Hepatocyte (in vitro differentiated cells): ENCODE data around the gene KIF6. TPM values are rescaled to one million over a fixed set of nuclear protein-coding genes. Genes with fewer than 3 reads are reported as not detected.

ENCODE experiments used
- DNase-seq: peaks from one replicate; pipeline ENCODE4 v3.0.0-alpha.2; 2016; ENCODE audit warnings: low spot score
- H2AFZ ChIP-seq: fragments of 200-600 bp; sonication (generic); 2 replicates; pipeline ENCODE4 v1.6.0; 2016; ENCODE audit warnings: antibody characterized with exemption, mild to moderate bottlenecking
- H3K27ac ChIP-seq: fragments of 200-600 bp; sonication (generic); 2 replicates; pipeline ENCODE4 v1.5.1; 2016; ENCODE audit warnings: mild to moderate bottlenecking
- H3K27me3 ChIP-seq: fragments of 200-600 bp; sonication (generic); 2 replicates; pipeline ENCODE4 v1.6.1; 2016
- H3K36me3 ChIP-seq: fragments of 200-600 bp; sonication (generic); replicated peaks from 2 replicates; pipeline ENCODE4 v1.5.1; 2016; ENCODE audit warnings: low read depth; ENCODE audit not compliant: insufficient read depth
- H3K4me1 ChIP-seq: fragments of 200-600 bp; sonication (generic); 2 replicates; pipeline ENCODE4 v1.5.1; 2016; ENCODE audit warnings: mild to moderate bottlenecking, moderate library complexity; ENCODE audit not compliant: insufficient read depth
- H3K4me2 ChIP-seq: fragments of 200-600 bp; sonication (generic); 2 replicates; pipeline ENCODE4 v1.6.0; 2016
- H3K4me3 ChIP-seq: fragments of 200-600 bp; sonication (generic); 2 replicates; pipeline ENCODE4 v1.5.1; 2016; ENCODE audit warnings: mild to moderate bottlenecking
- H3K79me2 ChIP-seq: fragments of 200-600 bp; sonication (generic); 2 replicates; pipeline ENCODE4 v1.6.0; 2017; ENCODE audit warnings: mild to moderate bottlenecking
- H3K9me2 ChIP-seq: fragments of 200-600 bp; sonication (generic); replicated peaks from 2 replicates; pipeline ENCODE4 v1.6.0; 2017; ENCODE audit warnings: mild to moderate bottlenecking; ENCODE audit not compliant: insufficient read depth
- H3K9me3 ChIP-seq: fragments of 200-600 bp; sonication (generic); 2 replicates; pipeline ENCODE4 v1.5.1; 2016; ENCODE audit warnings: low read depth, mild to moderate bottlenecking
- H4K20me1 ChIP-seq: fragments of 200-600 bp; sonication (generic); 2 replicates; pipeline ENCODE4 v1.6.0; 2016; ENCODE audit warnings: mild to moderate bottlenecking; ENCODE audit not compliant: insufficient read depth, poor library complexity, severe bottlenecking
- EZH2 ChIP-seq: fragments of 200-600 bp; sonication (generic); IDR thresholded peaks from 2 replicates; pipeline ENCODE4 v1.6.1; 2016; ENCODE audit warnings: antibody characterized with exemption, mild to moderate bottlenecking, borderline replicate concordance
- EZH2phosphoT487 ChIP-seq: fragments of 200-600 bp; sonication (generic); IDR thresholded peaks from one replicate; pipeline ENCODE4 v1.6.1; 2018; ENCODE audit warnings: antibody characterized with exemption, mild to moderate bottlenecking, low read depth, moderate library complexity; ENCODE audit not compliant: unreplicated experiment, severe bottlenecking
- WGBS: methylation state at CpG from one replicate; pipeline ENCODE4 v1.1.6; 2016; ENCODE audit warnings: low lambda C conversion rate; ENCODE audit errors: missing lambda C conversion rate; 5-methylcytosine and 5-hydroxymethylcytosine counted together
- polyA plus RNA-seq: library from polyadenylated mRNA; unstranded; fragments of >200 nt; fragmentation: Nextera tagmentation; extraction: Ambion mirVana; gene quantifications from 2 replicates; pipeline ENCODE4 v1.2.1, GENCODE V29; 2016
- total RNA-seq: library from RNA; depleted of rRNA; stranded (reverse); fragments of >200 nt; gene quantifications from 2 replicates; pipeline ENCODE4 v1.2.3, GENCODE V29; 2014
- TF ChIP-seq, protein P1 (sequence below): fragments of 200-600 bp; sonication (generic); IDR thresholded peaks from 2 replicates; pipeline ENCODE4 v1.5.1; 2016; ENCODE audit warnings: antibody characterized with exemption, mild to moderate bottlenecking; ENCODE audit not compliant: poor library complexity

Gene KIF6
- total and polyA plus RNA-seq, 2 experiments from 2014 or later, result 0.87 to 2.3 TPM

DNA sequence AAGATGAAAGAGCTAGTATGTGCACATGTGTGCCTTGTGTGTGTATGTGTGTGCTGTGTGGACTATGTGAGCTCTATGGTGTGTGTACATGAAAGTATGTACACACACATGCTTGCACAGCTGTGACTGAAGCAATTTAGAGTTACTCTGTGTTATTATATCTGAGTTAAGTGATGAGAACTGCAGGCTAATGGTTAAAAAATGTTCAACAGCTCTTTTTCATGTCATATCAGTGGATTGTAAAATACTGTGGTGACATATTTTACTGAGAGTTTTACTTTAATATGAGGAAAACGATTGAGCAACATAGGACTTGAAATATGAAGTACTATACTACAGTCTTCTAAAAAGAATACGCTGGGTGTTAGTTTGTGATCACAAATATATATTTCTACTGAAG, 207.0 kb downstream of the KIF6 start:
- no peak overlapping the region for H3K4me2 ChIP-seq
- no peaks in the 10 kb centered on the region for H3K27me3 ChIP-seq
- H4K20me1 ChIP-seq, result no peaks in the 10 kb centered on the region
- H3K4me3 ChIP-seq, result no peak overlapping the region
- no peak overlapping the region for H3K27ac ChIP-seq
- no peak for DNase-seq
- no peaks in the 10 kb centered on the region for H3K9me2 ChIP-seq
- TF ChIP-seq EZH2 (no peak), EZH2phosphoT487 (no peak)
- TF ChIP-seq, protein P1, sequence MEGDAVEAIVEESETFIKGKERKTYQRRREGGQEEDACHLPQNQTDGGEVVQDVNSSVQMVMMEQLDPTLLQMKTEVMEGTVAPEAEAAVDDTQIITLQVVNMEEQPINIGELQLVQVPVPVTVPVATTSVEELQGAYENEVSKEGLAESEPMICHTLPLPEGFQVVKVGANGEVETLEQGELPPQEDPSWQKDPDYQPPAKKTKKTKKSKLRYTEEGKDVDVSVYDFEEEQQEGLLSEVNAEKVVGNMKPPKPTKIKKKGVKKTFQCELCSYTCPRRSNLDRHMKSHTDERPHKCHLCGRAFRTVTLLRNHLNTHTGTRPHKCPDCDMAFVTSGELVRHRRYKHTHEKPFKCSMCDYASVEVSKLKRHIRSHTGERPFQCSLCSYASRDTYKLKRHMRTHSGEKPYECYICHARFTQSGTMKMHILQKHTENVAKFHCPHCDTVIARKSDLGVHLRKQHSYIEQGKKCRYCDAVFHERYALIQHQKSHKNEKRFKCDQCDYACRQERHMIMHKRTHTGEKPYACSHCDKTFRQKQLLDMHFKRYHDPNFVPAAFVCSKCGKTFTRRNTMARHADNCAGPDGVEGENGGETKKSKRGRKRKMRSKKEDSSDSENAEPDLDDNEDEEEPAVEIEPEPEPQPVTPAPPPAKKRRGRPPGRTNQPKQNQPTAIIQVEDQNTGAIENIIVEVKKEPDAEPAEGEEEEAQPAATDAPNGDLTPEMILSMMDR, result no peak
- H3K4me1 ChIP-seq, result peaks cover 13% of the 10 kb centered on the region
- H3K79me2 ChIP-seq, result no peaks in the 10 kb centered on the region
- H3K36me3 ChIP-seq, result no peaks in the 10 kb centered on the region
- WGBS, result 73% methylated on average over 2 of the region's 2 CpGs
- H3K9me3 ChIP-seq, result no peaks in the 10 kb centered on the region
- H2AFZ ChIP-seq, result no peak overlapping the region

DNA sequence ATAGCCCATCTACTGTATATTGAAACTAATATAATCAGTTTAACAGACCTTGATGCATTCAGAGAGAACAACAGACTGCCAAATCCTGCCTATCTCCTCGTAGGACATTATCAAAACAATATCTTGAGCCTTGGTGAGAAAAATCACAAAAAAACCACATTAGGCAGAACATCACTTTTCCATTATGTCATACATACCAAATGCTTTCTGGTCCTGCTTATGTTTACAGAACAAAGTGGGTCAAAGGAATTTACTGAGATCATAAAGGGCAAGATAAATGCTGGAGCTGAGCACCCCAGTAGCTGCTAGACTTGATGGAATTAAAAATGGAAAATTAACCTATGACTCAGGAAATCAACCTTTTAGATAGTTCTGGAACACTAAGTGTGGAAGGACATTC, 207.5 kb downstream of the KIF6 start:
- Histone ChIP-seq H3K27ac (no peak overlapping the region), H3K4me3 (no peak overlapping the region), H3K79me2 (no peaks in the 10 kb centered on the region), H3K4me1 (peaks cover 13% of the 10 kb centered on the region), H3K9me3 (no peaks in the 10 kb centered on the region), H3K36me3 (no peaks in the 10 kb centered on the region), H3K27me3 (no peaks in the 10 kb centered on the region), H3K9me2 (no peaks in the 10 kb centered on the region), H4K20me1 (no peaks in the 10 kb centered on the region), H2AFZ (no peak overlapping the region), H3K4me2 (no peak overlapping the region)
- TF ChIP-seq, protein P1, result no peak
- TF ChIP-seq EZH2 (no peak), EZH2phosphoT487 (no peak)
- 48% methylated on average over 1 of the region's 1 CpG for WGBS
- no peak for DNase-seq

DNA sequence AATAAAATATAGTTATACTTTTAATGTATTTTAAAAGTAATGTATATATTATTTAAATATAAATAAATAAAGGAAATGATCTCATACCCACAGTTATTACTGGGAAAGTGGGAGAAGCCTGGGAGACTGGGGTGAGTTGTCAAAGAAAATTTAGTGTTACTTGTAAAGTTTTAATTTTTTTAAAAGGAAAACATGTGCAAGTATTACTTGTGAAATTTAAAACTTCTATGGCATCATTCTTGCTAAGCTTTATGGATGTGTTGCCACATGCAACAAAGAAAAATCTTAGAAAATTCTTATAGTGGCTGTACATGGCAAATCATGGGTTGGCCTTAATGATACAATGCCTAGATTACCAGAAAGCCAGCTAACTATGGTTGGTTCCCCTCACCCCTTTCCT, 208.7 kb downstream of the KIF6 start:
- H3K4me2 ChIP-seq, result no peak overlapping the region
- H3K9me3 ChIP-seq, result no peaks in the 10 kb centered on the region
- H4K20me1 ChIP-seq, result no peaks in the 10 kb centered on the region
- no peaks in the 10 kb centered on the region for H3K9me2 ChIP-seq
- H3K27ac ChIP-seq, result no peak overlapping the region
- H3K27me3 ChIP-seq, result no peaks in the 10 kb centered on the region
- H3K79me2 ChIP-seq, result no peaks in the 10 kb centered on the region
- TF ChIP-seq EZH2 (no peak), EZH2phosphoT487 (no peak)
- TF ChIP-seq, protein P1, result no peak
- DNase-seq, result no peak
- peaks cover 7% of the 10 kb centered on the region for H3K4me1 ChIP-seq
- H3K36me3 ChIP-seq, result no peaks in the 10 kb centered on the region
- no peak overlapping the region for H2AFZ ChIP-seq
- no peak overlapping the region for H3K4me3 ChIP-seq

DNA sequence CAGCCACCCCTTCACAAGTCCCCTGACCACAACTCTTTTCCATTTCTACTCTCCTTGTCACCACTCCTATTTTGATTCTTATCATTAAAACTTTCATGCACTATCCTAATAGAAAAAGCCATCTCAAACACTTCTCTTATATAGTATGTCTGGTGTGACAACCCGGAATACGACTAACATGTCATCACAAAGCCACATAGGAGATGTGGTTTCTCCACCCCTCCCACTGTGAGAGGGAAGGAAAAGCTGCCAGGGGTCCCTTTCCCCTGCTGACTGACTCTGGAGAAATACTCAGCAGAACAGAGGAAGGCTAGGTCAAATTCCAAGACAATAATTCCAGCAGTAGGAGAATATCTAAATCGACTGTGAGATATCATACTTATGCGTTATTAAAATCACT, 209.7 kb downstream of the KIF6 start:
- H3K9me2 ChIP-seq, result no peaks in the 10 kb centered on the region
- no peaks in the 10 kb centered on the region for H3K27me3 ChIP-seq
- H2AFZ ChIP-seq, result no peak overlapping the region
- H3K4me3 ChIP-seq, result no peak overlapping the region
- H3K4me1 ChIP-seq, result peaks cover 7% of the 10 kb centered on the region
- H3K36me3 ChIP-seq, result no peaks in the 10 kb centered on the region
- no peak overlapping the region for H3K4me2 ChIP-seq
- no peak for DNase-seq
- H3K79me2 ChIP-seq, result no peaks in the 10 kb centered on the region
- H3K27ac ChIP-seq, result no peak overlapping the region
- no peaks in the 10 kb centered on the region for H4K20me1 ChIP-seq
- WGBS, result 91% methylated on average over 4 of the region's 4 CpGs
- no peaks in the 10 kb centered on the region for H3K9me3 ChIP-seq
- no peak for TF ChIP-seq EZH2
- TF ChIP-seq, protein P1, result no peak
- TF ChIP-seq EZH2phosphoT487, result no peak
